Tibial artery (tissue), 4 donors: ENCODE measurements around the gene RBM15B.

Experiments used
- DNase-seq, 2 donors: peaks; one replicate each; pipeline ENCODE4 v3.0.0-alpha.2; 2019
- H3K27ac ChIP-seq, 2 donors: fragments of 200-600 bp; sonication (generic) in 1 of 2; 1 replicate in 1 of 2; 2 replicates in 1 of 2; pipeline ENCODE4 v1.5.1; 2018 to 2019; ENCODE audit warnings: mild to moderate bottlenecking in 1 of 2
- H3K27me3 ChIP-seq, 2 donors: fragments of 200-600 bp; sonication (generic) in 1 of 2; one replicate each; pipeline versions ENCODE4 v1.5.1 to v1.6.0; 2016 to 2019
- H3K36me3 ChIP-seq, 3 donors: fragments of 200-600 bp; sonication (generic) in 2 of 3; one replicate each; pipeline ENCODE4 v1.5.1; 2016 to 2019; ENCODE audit warnings: mild to moderate bottlenecking in 2 of 3
- H3K4me1 ChIP-seq, 4 donors: fragments of 200-600 bp; sonication (generic) in 2 of 4; 1 replicate in 3 of 4; 2 replicates in 1 of 4; pipeline ENCODE4 v1.5.1; 2016 to 2019
- H3K4me3 ChIP-seq, 2 donors: fragments of 200-600 bp; sonication (generic) in 1 of 2; 1 replicate in 1 of 2; 2 replicates in 1 of 2; pipeline ENCODE4 v1.5.1; 2018 to 2019; ENCODE audit warnings: mild to moderate bottlenecking in 2 of 2
- H3K9me3 ChIP-seq, 3 donors: fragments of 200-600 bp; sonication (generic) in 1 of 3; one replicate each; pipeline ENCODE4 v1.5.1; 2016 to 2019
- intact Hi-C: fragments of 100-400 bp; cut with DNase I; formaldehyde crosslinking; loops from one replicate; pipeline ENCODE4 v1.15.0; 2023; ENCODE audit warnings: low total_unique reads
- TF ChIP-seq, protein P1 (sequence below), 2 experiments: fragments of 200-600 bp in 1 of 2; fragments of 450-650 bp in 1 of 2; IDR thresholded peaks; one replicate each; pipeline ENCODE4 v1.5.1; 2017 to 2019; ENCODE audit warnings: antibody characterized with exemption in 2 of 2, mild to moderate bottlenecking in 1 of 2, moderate library complexity in 1 of 2

RBM15B gene

DNA sequence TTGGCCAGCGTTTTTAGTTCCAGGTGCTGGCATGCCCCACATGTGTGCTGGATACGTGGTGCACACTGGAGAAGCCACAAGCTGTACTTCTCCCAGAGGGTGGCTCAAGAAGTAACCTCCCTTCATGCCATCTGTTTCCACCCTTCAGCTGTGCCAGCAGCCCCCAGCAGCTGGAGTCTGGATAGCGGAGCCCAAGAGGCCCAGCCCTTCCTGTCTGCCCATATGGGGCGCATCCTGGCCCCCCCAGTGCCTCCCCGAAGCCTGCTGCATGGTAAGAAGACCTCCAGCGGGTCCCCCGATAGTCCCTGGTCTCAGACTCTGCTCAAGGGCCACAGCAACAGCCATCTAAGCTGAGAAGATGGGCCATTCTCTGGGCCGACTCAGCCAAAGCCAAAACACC, 11.8 kb upstream of the RBM15B start:
- H3K4me3 ChIP-seq, result no peak overlapping the region
- DNase-seq, result peak in 1 of 2 donors; percentile 48
- H3K27ac ChIP-seq, result no peak overlapping the region
- H3K27me3 ChIP-seq, result no peaks in the 10 kb centered on the region
- no peaks in the 10 kb centered on the region for H3K9me3 ChIP-seq
- intact Hi-C loops, result loop anchor here (10.0 kb wide), 2 partner anchors 274 to 704 kb away; partner anchors contain the start of gene DOCK3
- TF ChIP-seq, protein P1, sequence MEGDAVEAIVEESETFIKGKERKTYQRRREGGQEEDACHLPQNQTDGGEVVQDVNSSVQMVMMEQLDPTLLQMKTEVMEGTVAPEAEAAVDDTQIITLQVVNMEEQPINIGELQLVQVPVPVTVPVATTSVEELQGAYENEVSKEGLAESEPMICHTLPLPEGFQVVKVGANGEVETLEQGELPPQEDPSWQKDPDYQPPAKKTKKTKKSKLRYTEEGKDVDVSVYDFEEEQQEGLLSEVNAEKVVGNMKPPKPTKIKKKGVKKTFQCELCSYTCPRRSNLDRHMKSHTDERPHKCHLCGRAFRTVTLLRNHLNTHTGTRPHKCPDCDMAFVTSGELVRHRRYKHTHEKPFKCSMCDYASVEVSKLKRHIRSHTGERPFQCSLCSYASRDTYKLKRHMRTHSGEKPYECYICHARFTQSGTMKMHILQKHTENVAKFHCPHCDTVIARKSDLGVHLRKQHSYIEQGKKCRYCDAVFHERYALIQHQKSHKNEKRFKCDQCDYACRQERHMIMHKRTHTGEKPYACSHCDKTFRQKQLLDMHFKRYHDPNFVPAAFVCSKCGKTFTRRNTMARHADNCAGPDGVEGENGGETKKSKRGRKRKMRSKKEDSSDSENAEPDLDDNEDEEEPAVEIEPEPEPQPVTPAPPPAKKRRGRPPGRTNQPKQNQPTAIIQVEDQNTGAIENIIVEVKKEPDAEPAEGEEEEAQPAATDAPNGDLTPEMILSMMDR (IDR thresholded peaks at IDR 0.05), result no peak
- H3K4me1 ChIP-seq, result peaks cover 0 to 9% (median 6%) of the 10 kb centered on the region in 4 donors
- H3K36me3 ChIP-seq, result no peaks in the 10 kb centered on the region

DNA sequence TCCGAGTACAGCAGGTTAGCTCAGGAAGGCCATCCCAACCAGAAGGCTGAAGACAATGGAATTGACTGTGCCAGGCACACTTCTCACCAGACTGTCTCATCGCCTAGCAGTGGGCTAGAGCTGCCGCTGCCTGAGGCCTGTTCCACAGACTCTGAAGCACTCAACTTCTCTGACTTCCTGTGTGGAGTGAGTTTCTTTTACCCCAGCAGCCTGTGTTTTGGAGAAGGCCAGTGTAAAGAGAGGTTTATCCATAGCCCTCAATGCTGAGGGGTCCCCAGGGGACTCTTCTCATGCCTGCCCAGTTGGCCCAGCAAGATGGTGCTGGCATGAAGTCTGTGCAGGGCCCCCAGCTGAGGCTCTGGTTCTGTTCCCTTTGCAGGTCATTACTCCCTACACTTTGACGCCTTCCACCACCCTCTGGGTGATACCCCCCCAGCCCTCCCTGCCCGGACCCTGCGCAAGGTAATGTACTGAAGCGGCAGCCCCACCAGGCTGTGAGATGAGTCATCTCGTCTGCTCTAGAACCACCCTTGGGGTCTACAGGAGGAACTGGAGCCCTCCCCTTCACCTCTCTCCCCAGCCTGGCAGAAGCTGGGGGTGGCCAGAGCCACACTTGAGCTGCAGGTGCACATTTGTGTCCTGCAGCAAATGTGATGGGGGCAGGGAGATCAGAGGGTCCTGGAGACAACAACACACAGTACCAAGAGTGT, 11.2 kb upstream of the RBM15B start:
- Histone ChIP-seq H3K9me3 (no peaks in the 10 kb centered on the region), H3K27me3 (no peaks in the 10 kb centered on the region), H3K27ac (no peak overlapping the region), H3K4me3 (no peak overlapping the region), H3K36me3 (no peaks in the 10 kb centered on the region), H3K4me1 (peaks cover 0 to 10% (median 6%) of the 10 kb centered on the region in 4 donors)
- peak in 1 of 2 donors; percentile 51 for DNase-seq
- intact Hi-C loops, result loop anchor here (10.0 kb wide), 3 partner anchors 275 to 805 kb away; partner anchors contain the start of gene DOCK3
- TF ChIP-seq, protein P1 (IDR thresholded peaks at IDR 0.05), result no peak

DNA sequence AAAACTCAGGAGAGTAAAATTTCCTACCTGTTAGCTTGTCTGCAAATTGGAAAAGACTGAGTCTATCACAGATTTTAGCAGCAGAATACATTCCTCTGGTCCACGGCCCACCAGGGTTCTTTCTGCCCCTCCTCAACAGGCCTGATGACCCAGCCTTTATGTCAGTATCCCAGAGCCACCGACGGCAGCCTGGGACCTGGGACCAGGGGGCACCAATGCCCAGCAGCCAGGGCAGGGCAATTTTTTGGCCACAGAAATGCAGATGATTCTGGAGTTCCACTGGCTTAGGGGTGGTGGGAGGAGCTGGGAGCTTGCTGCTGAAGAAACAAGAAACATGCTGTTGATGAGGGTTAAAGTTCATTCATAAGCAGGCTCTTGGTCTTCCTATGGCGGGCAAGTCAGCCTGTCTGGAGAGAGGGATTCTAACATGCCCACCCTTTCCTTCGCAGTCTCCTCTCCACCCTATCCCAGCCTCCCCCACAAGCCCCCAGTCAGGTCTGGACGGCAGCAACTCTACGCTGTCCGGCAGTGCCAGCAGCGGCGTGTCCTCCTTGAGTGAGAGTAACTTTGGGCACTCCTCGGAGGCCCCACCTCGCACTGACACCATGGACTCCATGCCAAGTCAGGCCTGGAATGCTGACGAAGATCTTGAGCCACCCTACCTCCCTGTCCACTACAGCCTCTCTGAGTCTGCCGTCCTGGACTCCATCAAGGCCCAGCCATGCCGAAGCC, 10.3 kb upstream of the RBM15B start:
- peaks cover 0 to 13% (median 7%) of the 10 kb centered on the region in 4 donors for H3K4me1 ChIP-seq
- no peak overlapping the region for H3K27ac ChIP-seq
- H3K4me3 ChIP-seq, result no peak overlapping the region
- intact Hi-C loops, result loop anchor here (10.0 kb wide), 1 partner anchor 806 kb away; no protein-coding TSS in a partner anchor
- no peaks in the 10 kb centered on the region for H3K9me3 ChIP-seq
- no peaks in the 10 kb centered on the region for H3K27me3 ChIP-seq
- DNase-seq, result peak in 1 of 2 donors; percentile 52
- TF ChIP-seq, protein P1 (IDR thresholded peaks at IDR 0.05), result no peak
- H3K36me3 ChIP-seq, result no peaks in the 10 kb centered on the region

DNA sequence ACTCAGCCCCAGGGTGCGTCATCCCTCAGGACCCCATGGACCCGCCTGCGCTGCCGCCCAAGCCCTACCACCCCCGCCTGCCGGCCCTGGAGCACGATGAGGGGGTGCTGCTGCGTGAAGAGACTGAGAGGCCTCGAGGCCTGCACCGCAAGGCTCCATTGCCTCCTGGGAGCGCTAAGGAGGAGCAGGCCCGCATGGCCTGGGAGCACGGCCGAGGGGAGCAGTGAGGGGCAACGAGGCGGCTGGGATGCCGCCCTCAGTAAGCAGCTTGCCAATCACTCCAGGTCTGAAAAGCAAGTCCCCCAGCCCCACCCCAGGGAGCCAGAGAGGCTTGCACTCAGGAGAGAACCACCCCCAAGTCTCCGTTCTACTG, 9.8 kb upstream of the RBM15B start:
- no peaks in the 10 kb centered on the region for H3K36me3 ChIP-seq
- H3K9me3 ChIP-seq, result no peaks in the 10 kb centered on the region
- peaks cover 0 to 18% (median 12%) of the 10 kb centered on the region in 4 donors for H3K4me1 ChIP-seq
- intact Hi-C loops, result loop anchor here (10.0 kb wide), 1 partner anchor 807 kb away; no protein-coding TSS in a partner anchor
- peak in 1 of 2 donors; percentile 54 for DNase-seq
- no peaks in the 10 kb centered on the region for H3K27me3 ChIP-seq
- TF ChIP-seq, protein P1 (IDR thresholded peaks at IDR 0.05), result no peak
- H3K27ac ChIP-seq, result no peak overlapping the region
- no peak overlapping the region for H3K4me3 ChIP-seq

DNA sequence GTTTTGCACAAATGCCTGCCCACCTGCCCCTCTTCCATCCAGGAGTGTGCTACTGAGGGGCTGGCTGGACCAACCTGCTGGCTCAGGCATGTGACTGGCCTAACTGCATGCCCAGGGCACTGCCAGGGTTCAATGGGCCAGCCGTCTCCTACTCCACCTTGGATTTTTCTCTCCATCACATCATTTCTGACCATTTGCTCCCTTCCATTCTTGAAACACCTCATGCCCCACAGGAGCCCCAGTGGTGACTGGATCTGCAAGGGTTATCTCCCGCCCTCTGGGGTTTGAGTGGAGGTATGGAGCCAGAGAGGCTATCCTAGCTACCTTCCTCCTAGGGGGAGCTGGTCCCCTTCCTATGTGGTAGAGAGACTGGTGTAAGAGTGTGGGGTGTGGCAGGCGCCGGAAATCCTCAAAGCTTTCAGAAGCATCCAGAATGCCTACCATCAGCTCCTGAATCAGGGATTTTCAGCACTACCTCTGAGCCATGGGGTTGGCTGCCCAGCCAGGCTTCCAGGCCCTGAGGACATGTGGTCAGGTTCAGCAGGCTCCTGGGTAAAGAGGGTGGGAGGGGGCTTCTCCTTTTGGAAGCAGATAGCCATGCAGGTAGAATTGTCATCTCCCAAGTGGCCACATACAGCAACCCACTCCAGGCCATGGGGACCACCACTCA, 8.9 kb upstream of the RBM15B start:
- DNase-seq, result peak in 1 of 2 donors; percentile 44
- TF ChIP-seq, protein P1 (IDR thresholded peaks at IDR 0.05), result no peak
- intact Hi-C loops, result loop anchor here (10.0 kb wide), 1 partner anchor 807 kb away; no protein-coding TSS in a partner anchor

More for the DNA sequence above, 8.9 kb upstream of the RBM15B start:
- Histone ChIP-seq H3K4me1 (peaks cover 0 to 27% (median 21%) of the 10 kb centered on the region in 4 donors), H3K36me3 (peaks cover 0 to 3% (median 0%) of the 10 kb centered on the region in 3 donors), H3K27me3 (no peaks in the 10 kb centered on the region), H3K27ac (no peak overlapping the region), H3K9me3 (no peaks in the 10 kb centered on the region), H3K4me3 (no peak overlapping the region)
